PC-3 (cell line): ENCODE data around the gene MEI1. TPM values are rescaled to one million over a fixed set of nuclear protein-coding genes. Genes with fewer than 3 reads are reported as not detected.
"Not testable (repeated sequence)": the region's sequence is repeated elsewhere in the genome, so short reads cannot be mapped to it uniquely, and the experiment has no call there.

Source experiments
- ATAC-seq: fragments of 200-7000 bp; cut with Tn5 transposase; 2 replicates; pipeline ENCODE4 v1.9.1; 2020; ENCODE audit warnings: mild to moderate bottlenecking, moderate library complexity
- BruUV-seq: library from RNA; stranded (reverse); fragments of 400-500 nt; replicated peaks from 2 replicates; lab custom pipeline; 2021; lab: Mats Ljungman, UMichigan
- CTCF ChIA-PET: fragments of 300-600 bp; sonication (Branson Sonifier 250); formaldehyde crosslinking; loops from one replicate; lab custom pipeline; 2022; ENCODE audit warnings: antibody characterized with exemption; lab: Charles Lee
- POLR2A ChIA-PET: fragments of 300-600 bp; sonication (Branson Sonifier 250); formaldehyde crosslinking; loops from one replicate; lab custom pipeline; 2022; ENCODE audit warnings: antibody characterized with exemption; ENCODE audit not compliant: unreplicated experiment; lab: Charles Lee
- DNase-seq: peaks from one replicate; pipeline ENCODE4 v3.0.0-alpha.2; 2015
- H2AFZ ChIP-seq: fragments of 300-600 bp; sonication (generic); 2 replicates; pipeline ENCODE4 v1.6.0; 2016; ENCODE audit warnings: antibody characterized with exemption, low read length
- H3F3A ChIP-seq: fragments of 300-600 bp; sonication (generic); one replicate; pipeline ENCODE4 v1.6.0; 2017; ENCODE audit warnings: antibody characterized with exemption, low read length, control low read depth, mild to moderate bottlenecking; ENCODE audit not compliant: unreplicated experiment
- H3K27ac ChIP-seq: fragments of 300-600 bp; sonication (generic); 2 replicates; pipeline ENCODE4 v1.5.1; 2016; ENCODE audit warnings: mild to moderate bottlenecking, low read length
- H3K27me3 ChIP-seq: fragments of 300-600 bp; sonication (generic); 2 replicates; pipeline ENCODE4 v1.6.1; 2016; ENCODE audit warnings: low read length, mixed read lengths
- H3K36me3 ChIP-seq: fragments of 300-600 bp; sonication (generic); 2 replicates; pipeline ENCODE4 v1.6.1; 2016; ENCODE audit warnings: low read depth, mixed run types, low read length, mixed read lengths
- H3K4me1 ChIP-seq: fragments of 300-600 bp; sonication (generic); 2 replicates; pipeline ENCODE4 v1.5.1; 2016; ENCODE audit warnings: low read length; ENCODE audit not compliant: insufficient read depth
- H3K4me2 ChIP-seq: fragments of 300-600 bp; sonication (generic); 2 replicates; pipeline ENCODE4 v1.6.0; 2016; ENCODE audit warnings: low read length
- H3K4me3 ChIP-seq: fragments of 300-600 bp; sonication (generic); 2 replicates; pipeline ENCODE4 v1.5.1; 2016; ENCODE audit warnings: mild to moderate bottlenecking, low read length, mixed read lengths
- H3K79me2 ChIP-seq: fragments of 300-600 bp; sonication (generic); 2 replicates; pipeline ENCODE4 v1.6.1; 2017; ENCODE audit warnings: low read length, mixed read lengths
- H3K9ac ChIP-seq: fragments of 300-600 bp; sonication (generic); 2 replicates; pipeline ENCODE4 v1.6.0; 2016; ENCODE audit warnings: mild to moderate bottlenecking, low read length
- H3K9me2 ChIP-seq: fragments of 300-600 bp; sonication (generic); replicated peaks from 2 replicates; pipeline ENCODE4 v1.6.1; 2016; ENCODE audit warnings: mixed run types, low read length, mixed read lengths
- H3K9me3 ChIP-seq: fragments of 300-600 bp; sonication (generic); 2 replicates; pipeline ENCODE4 v1.6.1; 2016; ENCODE audit warnings: low read length, mixed read lengths
- H4K20me1 ChIP-seq: fragments of 300-600 bp; sonication (generic); 2 replicates; pipeline ENCODE4 v1.6.1; 2016; ENCODE audit warnings: low read length, mixed read lengths
- CTCF ChIP-seq: fragments of 300-600 bp; sonication (generic); conservative IDR thresholded peaks from 2 replicates; pipeline ENCODE4 v1.5.1; 2017; ENCODE audit warnings: antibody characterized with exemption, low read depth, mild to moderate bottlenecking, low read length
- EZH2 ChIP-seq: fragments of 300-600 bp; sonication (generic); IDR thresholded peaks from one replicate; pipeline ENCODE4 v1.6.1; 2017; ENCODE audit warnings: antibody characterized with exemption, mild to moderate bottlenecking, low read length; ENCODE audit not compliant: unreplicated experiment
- EZH2phosphoT487 ChIP-seq: fragments of 300-600 bp; sonication (generic); IDR thresholded peaks from 2 replicates; pipeline ENCODE4 v1.6.1; 2018; ENCODE audit warnings: mild to moderate bottlenecking, antibody characterized with exemption, low read length, borderline replicate concordance
- intact Hi-C: fragments of 100-400 bp; cut with micrococcal nuclease; formaldehyde crosslinking; loops from 2 replicates; pipeline ENCODE4 v1.9.0; 2023
- total RNA-seq: library from RNA; depleted of rRNA; stranded (reverse); fragments of >200 nt; gene quantifications from 2 replicates; pipeline ENCODE4 v1.2.3, GENCODE V29; 2014

The MEI1 gene
- total RNA-seq, 1 experiment from 2014 or later, result 1.4 TPM

DNA sequence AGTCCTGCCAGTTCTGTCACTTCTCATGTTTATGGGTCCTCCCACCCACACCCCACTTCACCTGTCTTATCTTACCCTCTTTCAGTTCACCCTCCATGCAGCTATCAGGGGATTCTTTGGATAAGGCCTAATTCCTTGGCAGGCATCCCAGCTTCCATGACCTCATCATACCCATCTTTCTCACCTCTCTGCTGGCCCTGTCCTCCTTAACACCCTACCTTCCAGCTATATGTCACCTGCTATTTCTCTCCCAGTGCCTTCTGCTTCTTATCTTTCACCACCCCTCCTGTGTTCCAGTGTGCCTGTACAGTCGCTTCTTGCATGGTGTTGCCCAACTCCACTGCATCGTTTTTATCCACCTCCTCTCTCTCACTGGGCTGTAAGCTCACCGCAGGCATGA lies 38.9 kb upstream of the MEI1 start:
- Histone ChIP-seq H3K9me2 (no peaks in the 10 kb centered on the region), H2AFZ (no peak overlapping the region), H3K4me3 (no peak overlapping the region), H4K20me1 (no peaks in the 10 kb centered on the region), H3K9ac (no peak overlapping the region), H3K4me2 (no peak overlapping the region), H3K79me2 (no peaks in the 10 kb centered on the region), H3K9me3 (no peaks in the 10 kb centered on the region), H3K27me3 (no peaks in the 10 kb centered on the region), H3F3A (no peaks in the 10 kb centered on the region), H3K4me1 (no peaks in the 10 kb centered on the region), H3K27ac (no peak overlapping the region), H3K36me3 (peaks cover 44% of the 10 kb centered on the region; the same call in 1 of the 2 replicates)
- TF ChIP-seq EZH2, result no peak
- no peak for TF ChIP-seq EZH2phosphoT487
- TF ChIP-seq CTCF, result no peak
- no peak for ATAC-seq
- no TSS peak for BruUV-seq
- POLR2A ChIA-PET, result no interaction called here
- intact Hi-C loops, result no loop called here
- CTCF ChIA-PET, result no interaction called here
- no peak for DNase-seq

GRCh38 chr22:41661088-41661487 lies 38.2 kb upstream of the MEI1 start:
- H3K4me1 ChIP-seq, result no peaks in the 10 kb centered on the region
- no peak for TF ChIP-seq CTCF
- TF ChIP-seq EZH2phosphoT487, result no peak
- no peak for TF ChIP-seq EZH2
- no peaks in the 10 kb centered on the region for H4K20me1 ChIP-seq
- CTCF ChIA-PET, result no interaction called here
- ATAC-seq, result no peak
- POLR2A ChIA-PET, result interaction anchor here (0.7 kb wide), 1 partner anchor 88 kb away, joined by 4 read pairs; no protein-coding TSS in a partner anchor
- no peaks in the 10 kb centered on the region for H3K9me3 ChIP-seq
- H3K79me2 ChIP-seq, result no peaks in the 10 kb centered on the region
- peaks cover 44% of the 10 kb centered on the region; the same call in 1 of the 2 replicates for H3K36me3 ChIP-seq
- no peak overlapping the region for H3K27ac ChIP-seq
- no TSS peak for BruUV-seq
- H3K4me3 ChIP-seq, result no peak overlapping the region
- H3K9ac ChIP-seq, result no peak overlapping the region
- H3K4me2 ChIP-seq, result no peak overlapping the region
- no peak for DNase-seq
- H3K9me2 ChIP-seq, result no peaks in the 10 kb centered on the region
- intact Hi-C loops, result no loop called here
- no peaks in the 10 kb centered on the region for H3K27me3 ChIP-seq
- no peaks in the 10 kb centered on the region for H3F3A ChIP-seq
- H2AFZ ChIP-seq, result no peak overlapping the region

- Histone ChIP-seq H3K9me2 (no peaks in the 10 kb centered on the region), H4K20me1 (no peaks in the 10 kb centered on the region), H3F3A (no peaks in the 10 kb centered on the region), H3K4me1 (no peaks in the 10 kb centered on the region), H3K79me2 (no peaks in the 10 kb centered on the region), H3K36me3 (peaks cover 44% of the 10 kb centered on the region; the same call in 1 of the 2 replicates), H3K9me3 (no peaks in the 10 kb centered on the region), H3K9ac (no peak overlapping the region), H3K4me2 (no peak overlapping the region), H3K27ac (no peak overlapping the region), H2AFZ (no peak overlapping the region), H3K27me3 (no peaks in the 10 kb centered on the region), H3K4me3 (no peak overlapping the region)
- no peak for ATAC-seq
- intact Hi-C loops, result no loop called here
- no TSS peak for BruUV-seq
- TF ChIP-seq CTCF (no peak), EZH2phosphoT487 (no peak), EZH2 (no peak)
- ChIA-PET POLR2A (no interaction called here), CTCF (no interaction called here)
- DNase-seq, result no peak
These were observed 37.6 kb upstream of the MEI1 start for GRCh38 chr22:41661713-41662112.

- ATAC-seq, BruUV-seq, H3K9me2 ChIP-seq, H3K27ac ChIP-seq, POLR2A ChIA-PET, H3K4me2 ChIP-seq, H3K4me3 ChIP-seq, H3K9ac ChIP-seq, H3F3A ChIP-seq, DNase-seq, H2AFZ ChIP-seq, H4K20me1 ChIP-seq, H3K9me3 ChIP-seq, H3K79me2 ChIP-seq, intact Hi-C loops, H3K27me3 ChIP-seq: not testable (repeated sequence)
- peaks cover 34% of the 10 kb centered on the region; the same call in 1 of the 2 replicates for H3K36me3 ChIP-seq
- CTCF ChIA-PET, result interaction anchor here (0.6 kb wide), 1 partner anchor 92 kb away, joined by 4 read pairs; no protein-coding TSS in a partner anchor
- H3K4me1 ChIP-seq, result peaks cover 11% of the 10 kb centered on the region
These were observed 35.7 kb upstream of the MEI1 start for GRCh38 chr22:41663594-41663993.
